ENCODE measurements around the gene TMEM117.

The TMEM117 gene

GRCh38 chr12:44157359-44157758 lies 321.5 kb downstream of the TMEM117 start:
- TF ChIP-seq CTCF (IDR thresholded peaks at IDR 0.05; ENCODE audit: low read depth, low read length) = no peak
- H3K4me3 ChIP-seq (ENCODE audit: low read depth, low read length) = no peak overlapping the region

- no peak for TF ChIP-seq CTCF (IDR thresholded peaks at IDR 0.05; ENCODE audit: low read depth, low read length)
- no peak overlapping the region for H3K4me3 ChIP-seq (ENCODE audit: low read depth, low read length)
Observed at GRCh38 chr12:44158746-44159145, 322.9 kb downstream of the TMEM117 start.

GRCh38 chr12:44159216-44159615 lies 323.3 kb downstream of the TMEM117 start:
- H3K4me3 ChIP-seq (ENCODE audit: low read depth, low read length) = no peak overlapping the region
- TF ChIP-seq CTCF (IDR thresholded peaks at IDR 0.05; ENCODE audit: low read depth, low read length) = no peak

- TF ChIP-seq CTCF (IDR thresholded peaks at IDR 0.05; ENCODE audit: low read depth, low read length) = no peak
- H3K4me3 ChIP-seq (ENCODE audit: low read depth, low read length) = no peak overlapping the region
Observed at GRCh38 chr12:44159862-44160261, 324.0 kb downstream of the TMEM117 start.

GRCh38 chr12:44162961-44163360 lies 327.1 kb downstream of the TMEM117 start:
- no peak overlapping the region for H3K4me3 ChIP-seq (ENCODE audit: low read depth, low read length)
- TF ChIP-seq CTCF (IDR thresholded peaks at IDR 0.05; ENCODE audit: low read depth, low read length) = no peak

- H3K4me3 ChIP-seq (ENCODE audit: low read depth, low read length) = no peak overlapping the region
- TF ChIP-seq CTCF (IDR thresholded peaks at IDR 0.05; ENCODE audit: low read depth, low read length) = no peak
Observed at GRCh38 chr12:44174053-44174452, 338.2 kb downstream of the TMEM117 start.

GRCh38 chr12:44184499-44185206 lies 348.8 kb downstream of the TMEM117 start:
- H3K4me3 ChIP-seq (ENCODE audit: low read depth, low read length) = no peak overlapping the region
- TF ChIP-seq CTCF (IDR thresholded peaks at IDR 0.05; ENCODE audit: low read depth, low read length) = no peak

Data from WI38 (cell line).